Measurements from ENCODE around the gene TTC28.

DNA sequence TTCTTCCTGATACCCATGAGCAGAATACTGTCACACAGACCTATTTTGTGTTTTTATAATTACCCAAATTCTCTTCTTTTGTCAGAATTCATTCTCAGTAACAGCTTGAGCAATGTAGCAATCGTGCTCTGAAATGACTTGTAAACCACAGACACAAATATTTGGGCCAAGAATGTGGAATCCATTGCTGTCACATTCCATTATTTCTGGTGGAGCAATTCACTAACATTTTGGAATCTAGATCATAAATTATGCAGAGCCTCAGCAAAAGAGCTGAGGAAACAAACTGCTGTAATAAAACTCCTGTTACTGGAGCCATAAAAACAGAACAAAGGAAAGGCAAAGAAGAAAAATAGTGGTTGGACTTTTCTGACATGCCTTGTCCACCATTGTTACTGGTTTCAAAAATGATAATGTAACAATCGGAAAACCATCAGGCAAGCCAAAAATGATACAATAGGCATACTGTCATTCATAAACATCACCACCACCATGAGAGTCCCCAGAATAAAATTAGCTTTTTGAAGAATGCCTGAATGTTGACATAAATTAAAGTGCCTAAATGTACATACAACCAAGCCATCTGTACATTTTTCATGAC is 537.2 kb downstream of the TTC28 start:
- TF ChIP-seq EP300 (IDR thresholded peaks at IDR 0.05) (no peak), CTCF (IDR thresholded peaks at IDR 0.05) (no peak), POLR2A (IDR thresholded peaks at IDR 0.05; ENCODE audit: low read depth) (no peak)

Measured in esophagus muscularis mucosa (tissue), 4 donors.